Middle frontal gyrus (tissue), 1 donor: ENCODE measurements around the gene ATP10A.
"Not testable (repeated sequence)": the region's sequence is repeated elsewhere in the genome, so short reads cannot be mapped to it uniquely, and the experiment has no call there.

Experiments
- DNase-seq: peaks from one replicate; pipeline ENCODE4 v3.0.0-alpha.2; 2015; ENCODE audit warnings: low spot score; ENCODE audit errors: extremely low spot score

ATP10A gene

DNA sequence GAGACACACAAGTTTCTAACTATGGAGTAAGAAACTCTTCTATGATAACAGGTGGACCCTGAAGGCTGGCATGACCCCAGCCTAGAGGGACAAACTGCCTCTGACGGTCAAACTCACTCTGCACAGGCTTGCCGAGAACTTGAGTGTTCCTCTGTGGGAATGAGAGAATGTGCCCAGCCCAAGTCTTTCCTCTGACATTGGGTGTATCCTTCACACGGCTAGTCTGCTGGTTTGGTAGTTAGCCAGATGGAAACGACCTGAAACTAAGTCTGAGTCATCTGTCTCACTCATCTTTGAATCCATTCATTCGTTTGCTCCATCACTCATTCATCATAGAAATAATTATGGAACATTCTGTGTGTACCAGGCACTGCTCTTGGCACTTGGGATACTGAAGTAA is 198.4 kb downstream of the ATP10A start:
- no peak for DNase-seq

DNA sequence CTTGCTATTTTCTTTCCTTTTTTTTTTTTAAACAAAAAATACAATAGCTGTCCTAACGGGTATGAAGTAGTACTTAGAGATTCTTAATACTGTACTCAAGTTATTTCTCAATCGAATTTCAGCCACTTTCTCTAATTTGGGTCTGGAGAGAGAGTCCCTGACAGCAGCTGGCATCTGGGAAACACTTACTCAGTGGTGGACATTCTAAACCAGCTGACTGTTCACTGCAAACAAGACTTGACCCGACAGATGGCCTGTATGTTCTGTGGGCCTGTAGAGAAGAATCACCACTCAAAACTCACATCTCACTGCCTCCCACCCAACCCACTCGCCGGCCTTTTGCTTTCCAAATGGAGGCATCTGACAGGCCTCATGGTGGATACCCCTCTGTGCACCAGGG is 199.6 kb downstream of the ATP10A start:
- DNase-seq, result no peak

DNA sequence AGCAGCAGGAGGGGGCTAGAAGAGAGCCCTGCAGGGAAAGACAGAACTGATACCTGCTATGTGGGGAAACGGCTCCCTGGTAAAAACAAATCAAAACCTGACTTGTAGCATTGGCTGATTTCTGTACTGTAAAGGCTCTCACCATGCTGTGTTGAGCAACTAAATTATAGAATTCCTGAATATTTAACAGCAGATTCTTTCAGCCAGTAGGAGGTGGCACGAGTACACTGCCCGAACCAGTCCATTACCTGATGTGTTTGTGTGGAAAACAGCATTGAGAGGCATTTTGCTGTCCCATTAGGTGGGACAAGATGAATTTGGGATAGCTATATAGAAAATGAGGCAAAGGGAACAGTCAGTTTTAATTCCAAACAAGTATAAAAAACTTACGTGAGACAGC is 201.2 kb downstream of the ATP10A start:
- DNase-seq, result no peak

DNA sequence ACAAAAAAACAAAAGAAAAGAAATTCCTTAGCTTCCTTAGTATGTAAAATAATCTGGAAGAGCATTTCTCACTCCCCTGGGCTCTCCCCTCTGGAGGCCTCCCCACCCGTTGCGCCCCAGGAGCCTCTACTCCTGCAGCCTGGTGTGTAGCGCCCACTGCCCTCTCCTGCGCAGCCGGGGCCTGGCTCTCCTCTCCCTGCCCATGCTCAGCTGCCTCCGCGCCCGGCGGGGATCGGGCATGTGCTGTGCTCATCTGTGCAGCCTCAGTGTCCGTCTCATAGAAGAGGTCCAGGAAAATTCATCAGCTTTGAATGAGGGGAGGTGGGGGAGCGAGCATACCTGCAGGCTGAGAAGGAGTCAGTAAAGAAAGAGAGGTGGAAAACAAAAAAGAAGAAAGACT is 203.9 kb downstream of the ATP10A start:
- no peak for DNase-seq

DNA sequence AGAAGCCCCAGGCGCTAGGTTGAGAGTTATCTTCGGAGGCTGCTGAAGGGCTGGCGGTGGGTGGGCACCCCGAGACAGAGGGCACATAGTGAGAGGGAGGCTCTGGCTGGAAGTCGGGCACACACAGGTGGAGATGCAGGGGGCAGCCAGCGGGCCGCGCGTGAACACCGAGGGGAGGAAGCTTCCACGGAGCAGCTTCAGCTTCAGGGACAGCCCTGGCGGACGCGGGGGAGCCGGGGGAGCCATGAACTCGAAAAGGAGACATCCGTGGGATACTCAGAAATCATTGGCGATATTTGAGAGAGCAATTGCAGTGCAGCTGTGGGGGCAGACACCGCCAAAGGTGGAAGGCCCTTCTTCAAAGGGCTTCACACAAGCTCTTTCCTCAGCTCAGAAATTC is 204.6 kb downstream of the ATP10A start:
- DNase-seq, result no peak

DNA sequence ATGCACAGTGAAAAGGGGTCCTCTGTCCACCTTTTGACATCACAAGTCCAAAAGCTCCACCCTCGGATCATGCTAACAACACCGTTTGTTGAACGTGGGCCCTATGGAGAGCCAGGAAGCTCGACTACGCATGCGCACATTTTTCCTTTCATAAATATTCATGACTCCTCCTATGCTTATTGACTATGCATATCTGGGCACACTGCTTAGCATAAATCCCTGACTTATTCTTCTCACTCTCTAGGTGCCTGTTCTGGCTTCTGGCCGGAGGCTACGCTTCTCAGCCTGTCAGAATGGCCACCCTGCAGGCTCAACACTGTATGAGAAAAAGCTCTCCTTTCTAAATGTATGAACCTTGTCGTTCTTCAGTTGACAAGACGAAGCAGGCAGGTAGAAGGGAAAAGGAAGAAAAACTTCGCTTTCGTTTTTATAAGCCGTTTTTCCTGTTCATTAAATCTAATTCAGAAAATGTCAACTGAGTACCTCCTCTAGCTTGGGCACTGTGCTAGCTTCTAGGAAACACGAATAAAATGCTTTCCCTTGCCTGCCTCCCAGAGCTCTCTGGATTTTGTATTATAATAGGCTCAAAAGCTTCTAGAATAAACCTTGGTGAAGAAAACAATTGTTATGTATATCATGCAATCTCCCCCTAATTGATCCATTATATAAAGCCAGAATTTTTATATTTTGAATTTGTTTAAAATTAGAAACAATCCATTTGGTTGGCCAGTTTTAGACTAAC is 207.7 kb downstream of the ATP10A start:
- DNase-seq, result no peak

DNA sequence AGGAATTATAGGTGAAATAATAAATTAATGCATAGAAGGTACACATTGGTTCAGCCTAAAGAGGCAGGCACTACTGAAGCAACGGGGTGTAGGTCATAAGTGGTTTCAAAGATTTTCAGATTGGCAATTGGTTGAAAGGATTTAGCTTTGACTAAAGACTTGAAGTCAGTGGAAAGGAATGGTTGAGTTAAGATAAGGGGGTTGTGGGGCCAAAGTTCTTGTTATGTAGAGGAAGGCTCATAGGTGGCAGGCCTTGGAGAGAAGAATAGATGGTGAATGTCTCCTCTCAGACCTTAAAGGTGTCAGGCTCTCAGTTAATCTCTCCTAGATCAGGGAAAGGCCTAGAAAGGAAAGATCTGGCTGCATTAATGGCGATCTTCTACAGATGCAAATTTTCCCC is 209.8 kb downstream of the ATP10A start:
- no peak for DNase-seq

DNA sequence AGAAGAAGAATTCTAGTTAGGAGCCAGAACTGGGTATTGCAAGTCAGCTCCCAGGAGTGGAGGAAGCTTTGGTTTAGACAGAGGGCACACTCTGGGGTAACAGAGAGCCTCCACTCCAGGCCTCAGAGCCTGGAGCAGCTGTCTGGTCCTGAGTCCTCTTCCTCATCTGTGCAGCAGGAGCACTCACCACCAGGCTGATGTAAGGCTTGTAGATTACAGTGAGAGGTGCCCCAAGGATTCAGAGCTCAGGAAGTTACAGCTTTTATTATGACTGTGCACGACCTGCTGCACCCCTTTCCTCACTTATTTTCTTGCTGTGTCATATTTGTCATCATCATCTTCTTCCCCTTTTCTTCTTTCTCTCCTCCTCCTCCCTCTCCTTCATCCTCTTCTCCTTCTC is 210.4 kb downstream of the ATP10A start:
- DNase-seq, result no peak

DNA sequence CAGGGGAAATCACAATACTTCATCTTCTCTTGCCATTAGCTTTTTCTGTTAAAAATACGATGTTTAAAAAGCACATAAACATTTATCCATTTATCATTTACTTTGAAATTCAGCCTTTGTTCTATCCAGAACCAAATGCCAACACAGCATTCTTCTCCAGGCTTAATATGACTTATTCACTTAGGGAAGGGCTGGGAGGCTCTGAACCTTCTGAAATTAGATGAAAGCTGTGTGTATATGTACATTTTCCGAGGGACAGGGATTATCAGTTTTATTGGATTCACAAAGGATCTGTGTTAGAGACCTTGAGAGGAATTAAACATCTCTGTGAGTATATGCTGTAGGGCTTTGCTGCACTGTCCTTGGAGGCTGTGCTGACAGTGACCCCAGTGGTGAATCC is 213.7 kb downstream of the ATP10A start:
- DNase-seq, result no peak

DNA sequence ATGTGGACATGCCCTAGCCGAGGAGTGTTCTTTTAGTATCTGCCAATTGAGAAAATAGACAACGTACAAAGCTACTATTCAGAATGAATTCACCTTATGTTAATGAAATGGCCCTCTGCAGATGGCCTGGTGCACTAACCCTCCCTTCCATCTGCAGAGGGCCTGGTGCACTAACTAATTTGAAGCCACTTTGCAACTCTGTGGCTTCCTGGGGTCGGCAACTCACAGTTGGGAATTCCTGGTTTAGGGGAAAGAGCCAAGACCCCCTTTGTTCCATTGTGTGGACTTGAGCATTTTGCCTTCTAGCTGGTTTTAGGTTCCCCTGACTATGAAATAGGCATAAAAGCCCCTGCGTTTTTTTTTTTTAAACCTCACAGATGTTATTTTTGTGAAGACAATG is 220.0 kb downstream of the ATP10A start:
- no peak for DNase-seq

DNA sequence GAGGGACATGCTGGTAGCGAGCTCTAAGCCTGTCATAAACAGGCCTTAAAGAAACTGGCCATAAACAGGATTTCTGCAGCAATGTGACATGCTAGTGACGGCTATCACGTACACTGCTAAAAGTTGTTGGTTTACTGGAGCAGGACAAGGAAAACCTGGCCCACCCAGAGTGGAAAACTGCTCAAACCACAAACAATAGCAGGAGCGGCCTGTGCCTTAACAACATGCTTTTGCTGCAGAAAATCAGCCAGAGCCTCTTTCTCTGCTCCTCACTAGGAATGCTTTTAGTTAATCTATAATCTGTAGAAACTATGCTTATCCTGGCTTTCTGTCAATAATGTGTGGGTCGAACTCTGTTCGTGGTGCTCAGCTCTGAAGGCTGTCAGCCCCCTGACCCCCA is 221.4 kb downstream of the ATP10A start:
- no peak for DNase-seq

DNA sequence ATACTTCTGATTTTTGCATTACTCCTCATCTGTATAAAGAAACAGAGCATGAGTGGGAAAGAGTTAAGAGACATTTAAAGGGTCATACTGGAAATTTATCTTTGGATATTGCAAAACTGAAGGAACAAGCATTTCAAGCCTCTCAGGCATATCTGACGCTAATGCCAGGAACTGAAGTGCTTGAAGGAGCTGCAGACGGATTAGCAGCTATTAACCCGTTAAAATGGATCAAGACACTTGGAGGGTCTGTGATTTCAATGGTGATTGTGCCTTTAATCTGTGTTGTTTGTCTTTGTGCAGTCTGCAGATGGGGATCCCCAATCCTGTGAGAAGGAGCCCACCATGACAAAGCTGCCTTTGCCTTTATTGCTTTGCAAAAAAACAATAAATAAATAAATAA is 221.8 kb downstream of the ATP10A start:
- no peak for DNase-seq

DNA sequence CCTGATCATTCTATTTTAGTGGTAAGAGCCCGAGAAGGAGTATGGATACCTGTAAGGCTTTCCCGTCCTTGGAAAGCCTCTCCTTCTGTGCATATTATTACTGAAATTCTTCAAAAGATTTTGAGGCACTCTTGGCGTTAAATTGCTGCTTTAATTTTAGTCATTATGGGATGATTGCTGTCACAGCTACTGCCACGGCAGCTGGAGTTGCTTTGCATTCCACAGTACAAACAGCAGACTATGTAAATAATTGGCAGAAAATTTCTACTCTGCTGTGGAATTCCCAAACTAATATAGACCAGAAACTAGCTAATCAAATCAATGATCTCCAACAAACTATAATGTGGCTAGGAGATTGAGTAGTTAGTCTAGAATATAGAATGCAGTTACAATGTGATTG is 222.2 kb downstream of the ATP10A start:
- not testable (repeated sequence) for DNase-seq

DNA sequence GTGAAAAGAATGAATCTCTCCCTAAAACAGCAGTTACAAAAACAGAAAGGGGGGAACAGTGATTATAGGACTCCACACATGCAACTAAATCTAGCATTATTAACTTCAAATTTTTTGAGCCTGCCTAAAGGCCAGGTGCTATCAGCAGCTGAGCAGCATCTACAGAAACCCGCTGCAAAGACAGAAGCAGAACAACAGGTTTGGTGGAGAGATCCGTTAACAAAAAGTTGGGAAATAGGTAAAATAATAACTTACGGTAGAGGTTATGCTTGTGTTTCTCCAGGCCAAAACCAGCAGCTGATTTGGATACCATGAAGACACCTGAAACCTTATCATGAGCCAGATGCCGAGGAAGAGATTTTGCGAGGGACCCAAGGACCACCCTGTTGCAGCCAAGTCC is 222.7 kb downstream of the ATP10A start:
- DNase-seq, result no peak

DNA sequence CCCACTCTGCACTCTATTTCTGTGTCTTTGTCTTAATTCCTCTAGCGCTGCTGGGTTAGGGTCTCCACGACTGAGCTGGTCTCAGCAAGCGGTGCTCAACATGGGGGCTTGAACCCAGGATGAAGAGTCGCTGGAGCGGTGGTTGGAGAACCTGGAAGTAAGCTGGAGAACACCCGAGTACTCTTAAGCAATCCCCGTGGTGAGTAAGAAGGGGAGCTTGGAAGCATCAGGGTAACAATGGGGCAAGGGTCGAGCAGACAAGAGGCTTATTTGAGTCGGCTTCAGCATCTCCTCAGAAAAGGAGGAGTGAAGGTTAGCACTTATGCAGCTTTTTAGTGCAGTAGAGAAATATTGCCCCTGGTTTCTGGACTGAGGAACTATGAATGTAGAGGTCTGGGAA is 226.6 kb downstream of the ATP10A start:
- DNase-seq, result not testable (repeated sequence)

DNA sequence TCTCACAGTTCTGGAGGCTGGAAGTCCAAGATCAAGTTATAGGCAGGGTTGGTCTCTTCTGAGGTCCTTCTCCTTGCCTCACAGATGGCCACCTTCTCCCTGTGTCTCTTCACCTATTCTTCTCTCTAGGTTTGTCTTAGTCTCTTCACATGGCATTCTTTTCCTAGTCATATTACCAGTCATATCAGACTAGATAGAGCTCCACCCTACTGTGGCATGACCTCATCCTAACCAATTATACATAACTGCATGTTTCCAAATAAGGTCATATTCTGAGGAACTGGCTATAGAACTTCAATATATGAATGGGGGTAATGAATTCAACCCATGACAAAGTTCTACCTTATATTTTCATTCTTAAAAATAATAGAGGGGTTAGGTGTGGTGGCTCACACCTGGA is 227.9 kb downstream of the ATP10A start:
- no peak for DNase-seq

DNA sequence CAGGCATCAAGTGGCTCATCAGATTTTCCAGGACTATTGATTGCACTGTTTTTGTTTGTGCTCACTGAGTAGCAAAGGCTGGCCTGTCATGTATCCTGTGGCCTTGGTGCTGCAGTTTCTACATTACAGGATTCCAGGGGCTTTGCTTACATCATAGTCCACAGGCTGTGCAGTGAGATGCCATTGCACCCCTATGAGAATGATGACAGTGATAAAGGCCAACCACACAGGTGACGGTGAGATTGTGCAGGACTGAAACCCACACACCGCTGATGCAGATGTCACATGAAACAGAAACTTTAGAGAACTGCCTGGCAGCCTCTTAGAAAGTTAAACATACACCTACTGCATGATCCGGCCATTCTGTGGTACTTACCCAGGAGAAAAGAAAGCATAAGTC is 229.3 kb downstream of the ATP10A start:
- no peak for DNase-seq

DNA sequence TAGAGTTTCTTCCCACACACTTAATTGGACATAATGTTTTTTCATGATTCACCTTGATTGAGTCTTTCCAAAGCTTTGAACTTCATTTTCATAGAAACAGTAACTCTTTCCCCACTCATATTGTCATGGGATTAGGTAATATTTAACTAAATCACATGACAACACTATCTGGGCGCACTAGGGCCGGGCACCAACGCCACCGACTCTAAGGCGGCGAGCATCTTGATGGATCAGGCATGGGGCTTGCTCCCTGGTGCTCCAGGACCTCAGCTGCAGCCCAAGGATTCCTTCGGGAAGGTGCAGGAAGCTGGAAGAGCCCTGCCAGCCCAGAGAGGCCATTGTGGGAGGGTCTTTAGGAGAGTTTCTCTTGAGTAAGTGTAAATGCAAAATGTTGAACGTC is 231.2 kb downstream of the ATP10A start:
- no peak for DNase-seq
